MM.1S (cell line): ENCODE data around the gene MZF1.
A peak's percentile ranks its signal among the peaks of the same experiment; 100 is the strongest.

Experiments used
- DNase-seq: peaks from one replicate; pipeline ENCODE4 v3.0.0-alpha.2; 2015
- H2AFZ ChIP-seq: fragments of 300-600 bp; sonication (generic); 2 replicates; pipeline ENCODE4 v1.6.0; 2016; ENCODE audit warnings: antibody characterized with exemption, low read length
- H3F3A ChIP-seq: fragments of 300-600 bp; sonication (generic); 2 replicates; pipeline ENCODE4 v1.6.1; 2016; ENCODE audit warnings: mild to moderate bottlenecking, antibody characterized with exemption, low read length, moderate library complexity, mixed read lengths; ENCODE audit not compliant: insufficient read depth
- H3K27ac ChIP-seq: fragments of 300-600 bp; sonication (generic); 2 replicates; pipeline ENCODE4 v1.5.1; 2016; ENCODE audit warnings: mild to moderate bottlenecking, low read length
- H3K27me3 ChIP-seq: fragments of 300-600 bp; sonication (generic); replicated peaks from 2 replicates; pipeline ENCODE4 v1.6.0; 2016; ENCODE audit warnings: low read length; ENCODE audit not compliant: insufficient read depth
- H3K36me3 ChIP-seq: fragments of 300-600 bp; sonication (generic); replicated peaks from 2 replicates; pipeline ENCODE4 v1.6.1; 2016; ENCODE audit warnings: mild to moderate bottlenecking, low read length, mixed read lengths; ENCODE audit not compliant: insufficient read depth
- H3K4me1 ChIP-seq: fragments of 300-600 bp; sonication (generic); 2 replicates; pipeline ENCODE4 v1.6.1; 2016; ENCODE audit warnings: low read length, mixed read lengths
- H3K4me2 ChIP-seq: fragments of 300-600 bp; sonication (generic); 2 replicates; pipeline ENCODE4 v1.6.0; 2016; ENCODE audit warnings: low read depth, low read length
- H3K4me3 ChIP-seq: fragments of 300-600 bp; sonication (generic); 2 replicates; pipeline ENCODE4 v1.5.1; 2016; ENCODE audit warnings: low read length, mixed read lengths
- H3K79me2 ChIP-seq: fragments of 300-600 bp; sonication (generic); 2 replicates; pipeline ENCODE4 v1.6.1; 2016; ENCODE audit warnings: mixed run types, low read length, mixed read lengths
- H3K9ac ChIP-seq: fragments of 300-600 bp; sonication (generic); 2 replicates; pipeline ENCODE4 v1.6.1; 2016; ENCODE audit warnings: low read length, mixed read lengths
- H3K9me2 ChIP-seq: fragments of 300-600 bp; sonication (generic); replicated peaks from 2 replicates; pipeline ENCODE4 v1.6.1; 2016; ENCODE audit warnings: mild to moderate bottlenecking, low read length, mixed read lengths; ENCODE audit not compliant: insufficient read depth
- H3K9me3 ChIP-seq: fragments of 300-600 bp; sonication (generic); replicated peaks from 2 replicates; pipeline ENCODE4 v1.6.1; 2016; ENCODE audit warnings: mild to moderate bottlenecking, low read length, mixed read lengths; ENCODE audit not compliant: insufficient read depth
- H4K20me1 ChIP-seq: fragments of 300-600 bp; sonication (generic); 2 replicates; pipeline ENCODE4 v1.6.1; 2016; ENCODE audit warnings: mild to moderate bottlenecking, low read length, moderate library complexity, mixed read lengths; ENCODE audit not compliant: insufficient read depth
- EZH2 ChIP-seq: fragments of 300-600 bp; sonication (generic); optimal IDR thresholded peaks from 2 replicates; pipeline ENCODE3; 2017; ENCODE audit warnings: low read depth, mild to moderate bottlenecking, antibody characterized with exemption, low read length, mixed read lengths
- EZH2phosphoT487 ChIP-seq: fragments of 300-600 bp; sonication (generic); IDR thresholded peaks from 2 replicates; pipeline ENCODE4 v1.6.1; 2018; ENCODE audit warnings: antibody characterized with exemption, low read length
- TF ChIP-seq, protein P1 (sequence below): fragments of 300-600 bp; sonication (generic); IDR thresholded peaks from 2 replicates; pipeline ENCODE4 v1.5.1; 2016; ENCODE audit warnings: antibody characterized with exemption, low read length, mixed read lengths

The MZF1 gene

DNA sequence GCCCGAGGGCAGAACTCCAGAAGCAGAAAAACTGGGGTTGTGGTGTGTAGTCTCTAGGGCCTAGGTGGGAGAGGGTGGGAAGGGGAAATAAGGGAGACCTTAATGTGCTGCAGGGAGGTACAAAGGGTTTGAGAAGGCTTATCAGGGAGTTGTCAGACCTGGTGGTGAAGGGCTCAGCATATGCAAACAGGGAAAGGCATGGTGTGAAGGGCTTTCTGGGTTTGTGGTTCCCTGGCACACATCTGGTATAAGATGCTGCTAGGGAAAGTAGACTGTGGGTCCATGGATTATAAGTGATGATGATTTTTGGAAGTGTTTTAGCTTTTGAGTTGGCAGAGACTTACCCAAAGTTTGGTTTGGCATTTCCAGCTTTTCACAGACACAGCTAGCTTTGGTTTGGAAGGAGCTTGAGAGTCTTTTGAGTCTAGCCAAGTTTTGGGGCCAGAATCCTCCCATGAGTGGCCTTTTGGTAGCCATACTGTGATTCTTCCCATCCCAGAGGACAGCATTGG is 27.1 kb downstream of the MZF1 start:
- Histone ChIP-seq H3K9me3 (no peaks in the 10 kb centered on the region), H3K4me1 (peaks cover 11% of the 10 kb centered on the region), H3K4me2 (peak overlapping the region; percentile 53), H3K4me3 (peak overlapping the region; percentile 89), H3K27ac (no peak overlapping the region), H3K9ac (peak overlapping the region; percentile 77; the same call in 1 of the 2 replicates), H2AFZ (no peak overlapping the region), H3K79me2 (peaks cover 55% of the 10 kb centered on the region), H3K36me3 (peaks cover 27% of the 10 kb centered on the region), H3K9me2 (no peaks in the 10 kb centered on the region), H4K20me1 (peaks cover 35% of the 10 kb centered on the region), H3F3A (peaks cover 13% of the 10 kb centered on the region; the same call in 1 of the 2 replicates), H3K27me3 (no peaks in the 10 kb centered on the region; the same call in 1 of the 2 replicates)
- TF ChIP-seq, protein P1, sequence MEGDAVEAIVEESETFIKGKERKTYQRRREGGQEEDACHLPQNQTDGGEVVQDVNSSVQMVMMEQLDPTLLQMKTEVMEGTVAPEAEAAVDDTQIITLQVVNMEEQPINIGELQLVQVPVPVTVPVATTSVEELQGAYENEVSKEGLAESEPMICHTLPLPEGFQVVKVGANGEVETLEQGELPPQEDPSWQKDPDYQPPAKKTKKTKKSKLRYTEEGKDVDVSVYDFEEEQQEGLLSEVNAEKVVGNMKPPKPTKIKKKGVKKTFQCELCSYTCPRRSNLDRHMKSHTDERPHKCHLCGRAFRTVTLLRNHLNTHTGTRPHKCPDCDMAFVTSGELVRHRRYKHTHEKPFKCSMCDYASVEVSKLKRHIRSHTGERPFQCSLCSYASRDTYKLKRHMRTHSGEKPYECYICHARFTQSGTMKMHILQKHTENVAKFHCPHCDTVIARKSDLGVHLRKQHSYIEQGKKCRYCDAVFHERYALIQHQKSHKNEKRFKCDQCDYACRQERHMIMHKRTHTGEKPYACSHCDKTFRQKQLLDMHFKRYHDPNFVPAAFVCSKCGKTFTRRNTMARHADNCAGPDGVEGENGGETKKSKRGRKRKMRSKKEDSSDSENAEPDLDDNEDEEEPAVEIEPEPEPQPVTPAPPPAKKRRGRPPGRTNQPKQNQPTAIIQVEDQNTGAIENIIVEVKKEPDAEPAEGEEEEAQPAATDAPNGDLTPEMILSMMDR: no peak
- TF ChIP-seq EZH2: no peak
- no peak for TF ChIP-seq EZH2phosphoT487
- DNase-seq: no peak

DNA sequence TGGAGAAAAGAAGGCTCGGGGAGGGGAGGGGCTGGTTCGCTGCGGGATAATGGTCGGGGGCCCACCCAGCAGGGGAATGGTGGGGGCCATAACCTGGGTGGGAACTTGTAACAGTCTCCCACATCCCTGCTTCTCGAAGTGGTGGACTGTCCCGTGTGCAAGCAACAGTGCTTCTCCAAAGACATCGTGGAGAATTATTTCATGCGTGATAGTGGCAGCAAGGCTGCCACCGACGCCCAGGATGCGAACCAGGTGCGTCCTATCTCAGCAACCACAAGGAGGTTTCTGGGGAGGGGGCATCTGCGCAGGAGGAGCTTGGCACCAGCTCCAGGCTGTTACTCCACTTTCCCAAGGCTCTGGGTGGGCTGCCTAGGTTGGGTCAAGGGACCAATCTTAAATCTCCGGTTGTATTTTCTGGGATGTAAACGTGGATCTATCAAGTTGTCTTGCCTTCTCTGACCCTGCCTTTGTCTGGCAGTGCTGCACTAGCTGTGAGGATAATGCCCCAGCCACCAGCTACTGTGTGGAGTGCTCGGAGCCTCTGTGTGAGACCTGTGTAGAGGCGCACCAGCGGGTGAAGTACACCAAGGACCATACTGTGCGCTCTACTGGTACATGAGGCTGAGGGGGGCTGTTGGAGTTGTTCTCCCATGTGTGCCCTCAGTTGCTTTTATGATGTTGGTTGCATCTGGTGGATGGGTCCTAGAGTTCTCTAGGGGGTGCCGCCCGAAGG is 27.7 kb downstream of the MZF1 start:
- H2AFZ ChIP-seq: no peak overlapping the region
- H3K27ac ChIP-seq: no peak overlapping the region; the same call in 1 of the 2 replicates
- H3K9me3 ChIP-seq: no peaks in the 10 kb centered on the region
- TF ChIP-seq EZH2phosphoT487: no peak
- TF ChIP-seq, protein P1: no peak
- no peak for TF ChIP-seq EZH2
- peaks cover 8% of the 10 kb centered on the region; the same call in 1 of the 2 replicates for H3F3A ChIP-seq
- H4K20me1 ChIP-seq: peaks cover 29% of the 10 kb centered on the region
- peaks cover 27% of the 10 kb centered on the region for H3K36me3 ChIP-seq
- peaks cover 51% of the 10 kb centered on the region for H3K79me2 ChIP-seq
- no peaks in the 10 kb centered on the region; the same call in 1 of the 2 replicates for H3K27me3 ChIP-seq
- H3K4me1 ChIP-seq: peaks cover 11% of the 10 kb centered on the region
- peak overlapping the region; percentile 89 for H3K4me3 ChIP-seq
- H3K9ac ChIP-seq: peak overlapping the region; percentile 77
- peak overlapping the region; percentile 53 for H3K4me2 ChIP-seq
- no peaks in the 10 kb centered on the region for H3K9me2 ChIP-seq
- DNase-seq: no peak

DNA sequence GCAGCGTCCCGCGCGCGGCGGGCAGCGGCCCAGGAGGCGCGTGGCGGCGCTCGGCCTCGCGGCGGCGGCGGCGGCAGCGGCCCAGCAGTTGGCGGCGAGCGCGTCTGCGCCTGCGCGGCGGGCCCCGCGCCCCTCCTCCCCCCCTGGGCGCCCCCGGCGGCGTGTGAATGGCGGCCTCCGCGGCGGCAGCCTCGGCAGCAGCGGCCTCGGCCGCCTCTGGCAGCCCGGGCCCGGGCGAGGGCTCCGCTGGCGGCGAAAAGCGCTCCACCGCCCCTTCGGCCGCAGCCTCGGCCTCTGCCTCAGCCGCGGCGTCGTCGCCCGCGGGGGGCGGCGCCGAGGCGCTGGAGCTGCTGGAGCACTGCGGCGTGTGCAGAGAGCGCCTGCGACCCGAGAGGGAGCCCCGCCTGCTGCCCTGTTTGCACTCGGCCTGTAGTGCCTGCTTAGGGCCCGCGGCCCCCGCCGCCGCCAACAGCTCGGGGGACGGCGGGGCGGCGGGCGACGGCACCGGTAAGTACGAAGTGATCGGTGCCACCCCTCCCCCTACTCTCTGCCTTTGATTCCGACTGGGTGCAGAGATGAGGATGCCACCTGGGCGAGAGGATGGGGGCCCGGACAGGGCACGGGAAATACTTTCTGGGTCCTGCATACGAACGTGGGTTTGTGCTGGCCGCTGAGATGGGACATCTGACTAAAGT is 28.4 kb downstream of the MZF1 start:
- Histone ChIP-seq H3K27ac (peak overlapping the region; percentile 93; the same call in 1 of the 2 replicates), H3F3A (peaks cover 8% of the 10 kb centered on the region; the same call in 1 of the 2 replicates), H4K20me1 (peaks cover 29% of the 10 kb centered on the region), H3K4me3 (peak overlapping the region; percentile 89), H3K36me3 (peaks cover 23% of the 10 kb centered on the region), H3K27me3 (no peaks in the 10 kb centered on the region; the same call in 1 of the 2 replicates), H3K9ac (peak overlapping the region; percentile 77), H3K9me3 (no peaks in the 10 kb centered on the region), H3K9me2 (no peaks in the 10 kb centered on the region), H3K4me1 (peaks cover 11% of the 10 kb centered on the region), H3K79me2 (peaks cover 51% of the 10 kb centered on the region), H3K4me2 (peak overlapping the region; percentile 53), H2AFZ (no peak overlapping the region)
- peak; percentile 64 for DNase-seq
- no peak for TF ChIP-seq EZH2phosphoT487
- TF ChIP-seq EZH2: no peak
- TF ChIP-seq, protein P1: no peak
